Measurements from ENCODE around the gene RNF214. TPM values are rescaled to one million over a fixed set of nuclear protein-coding genes. Genes with fewer than 3 reads are reported as not detected.
A peak's percentile ranks its signal among the peaks of the same experiment; 100 is the strongest.

Gene RNF214
- total RNA-seq, 1 donor from 2014 or later: 39.9 TPM

GRCh38 chr11:117187428-117187798 lies 45.1 kb upstream of the RNF214 start:
- Mint-ChIP-seq H3K9me3 (no peaks in the 10 kb centered on the region), H3K27me3 (ENCODE audit: low read depth) (no peaks in the 10 kb centered on the region), H3K27ac (no peak overlapping the region), H3K4me3 (no peak overlapping the region), H3K36me3 (peaks cover 10% of the 10 kb centered on the region), H3K4me1 (peaks cover 7% of the 10 kb centered on the region)
- no peak for DNase-seq (ENCODE audit: low spot score in 2 of 2, unreplicated experiment in 2 of 2)
- no peak for TF ChIP-seq CTCF (IDR thresholded peaks at IDR 0.05; ENCODE audit: unreplicated experiment)

- H3K4me1 Mint-ChIP-seq: peaks cover 7% of the 10 kb centered on the region
- no peak for TF ChIP-seq CTCF (IDR thresholded peaks at IDR 0.05; ENCODE audit: unreplicated experiment)
- peak in 1 of 2 experiments; percentile 18 for DNase-seq (ENCODE audit: low spot score in 2 of 2, unreplicated experiment in 2 of 2)
These were observed 44.5 kb upstream of the RNF214 start for GRCh38 chr11:117187799-117188481.

GRCh38 chr11:117188620-117189081 lies 43.8 kb upstream of the RNF214 start:
- Mint-ChIP-seq H3K4me3 (no peak overlapping the region), H3K36me3 (peaks cover 11% of the 10 kb centered on the region), H3K4me1 (peaks cover 6% of the 10 kb centered on the region), H3K9me3 (no peaks in the 10 kb centered on the region), H3K27me3 (ENCODE audit: low read depth) (no peaks in the 10 kb centered on the region), H3K27ac (no peak overlapping the region)
- TF ChIP-seq CTCF (IDR thresholded peaks at IDR 0.05; ENCODE audit: unreplicated experiment): no peak
- DNase-seq (ENCODE audit: low spot score in 2 of 2, unreplicated experiment in 2 of 2): no peak

More at GRCh38 chr11:117187799-117188481, 44.5 kb upstream of the RNF214 start:
- no peaks in the 10 kb centered on the region for H3K9me3 Mint-ChIP-seq
- H3K27me3 Mint-ChIP-seq (ENCODE audit: low read depth): no peaks in the 10 kb centered on the region
- peaks cover 9% of the 10 kb centered on the region for H3K36me3 Mint-ChIP-seq
- no peak overlapping the region for H3K4me3 Mint-ChIP-seq
- H3K27ac Mint-ChIP-seq: no peak overlapping the region

GRCh38 chr11:117189191-117189940 lies 43.1 kb upstream of the RNF214 start:
- no peak for TF ChIP-seq CTCF (IDR thresholded peaks at IDR 0.05; ENCODE audit: unreplicated experiment)
- Mint-ChIP-seq H3K4me3 (no peak overlapping the region), H3K4me1 (no peaks in the 10 kb centered on the region), H3K9me3 (no peaks in the 10 kb centered on the region), H3K27me3 (ENCODE audit: low read depth) (no peaks in the 10 kb centered on the region), H3K36me3 (peaks cover 11% of the 10 kb centered on the region), H3K27ac (no peak overlapping the region)
- no peak for DNase-seq (ENCODE audit: low spot score in 2 of 2, unreplicated experiment in 2 of 2)

- H3K27ac Mint-ChIP-seq: no peak overlapping the region
- DNase-seq (ENCODE audit: low spot score in 2 of 2, unreplicated experiment in 2 of 2): no peak
- no peak overlapping the region for H3K4me3 Mint-ChIP-seq
These were observed 42.4 kb upstream of the RNF214 start for GRCh38 chr11:117189941-117190544.

More at GRCh38 chr11:117189941-117190544, 42.4 kb upstream of the RNF214 start:
- Mint-ChIP-seq H3K36me3 (peaks cover 11% of the 10 kb centered on the region), H3K9me3 (no peaks in the 10 kb centered on the region), H3K27me3 (ENCODE audit: low read depth) (no peaks in the 10 kb centered on the region), H3K4me1 (no peaks in the 10 kb centered on the region)
- TF ChIP-seq CTCF (IDR thresholded peaks at IDR 0.05; ENCODE audit: unreplicated experiment): no peak
